Lower lobe of right lung (tissue), 2 donors: ENCODE measurements around the gene EFCAB6. TPM values are rescaled to one million over a fixed set of nuclear protein-coding genes. Genes with fewer than 3 reads are reported as not detected.
A peak's percentile ranks its signal among the peaks of the same experiment; 100 is the strongest.

Source experiments
- ATAC-seq, 2 donors: fragments of 200-7000 bp; cut with Tn5 transposase; one replicate each; pipeline ENCODE4 v1.9.1; 2020 to 2022; ENCODE audit warnings: mild to moderate bottlenecking in 2 of 2, moderate library complexity in 2 of 2
- DNase-seq: peaks from one replicate; pipeline ENCODE4 v3.0.0-alpha.2; 2020
- H3K27ac ChIP-seq: fragments of 200-600 bp; one replicate; pipeline ENCODE4 v1.8.0; 2022
- H3K27me3 ChIP-seq: fragments of 200-600 bp; one replicate; pipeline ENCODE4 v1.8.0; 2022; ENCODE audit warnings: low read depth
- H3K36me3 ChIP-seq: fragments of 200-600 bp; one replicate; pipeline ENCODE4 v1.8.0; 2022; ENCODE audit warnings: mild to moderate bottlenecking
- H3K4me1 ChIP-seq: fragments of 200-600 bp; one replicate; pipeline ENCODE4 v1.8.0; 2022
- H3K4me3 ChIP-seq: fragments of 200-600 bp; one replicate; pipeline ENCODE4 v1.8.0; 2022; ENCODE audit warnings: mild to moderate bottlenecking
- H3K9me3 ChIP-seq: fragments of 200-600 bp; one replicate; pipeline ENCODE4 v1.8.0; 2022
- intact Hi-C: fragments of 100-400 bp; cut with DNase I; formaldehyde crosslinking; loops from one replicate; pipeline ENCODE4 v1.11.0; 2022
- total RNA-seq: library from RNA; stranded (reverse); fragmentation: NEBNext Ultra II Directional; extraction: Animal tissue kit (Norgen Biotek cat#: 25700); gene quantifications from one replicate; pipeline ENCODE4 v1.2.1, GENCODE V29; 2021
- TF ChIP-seq, protein P1 (sequence below): fragments of 200-600 bp; IDR thresholded peaks from one replicate; pipeline ENCODE4 v1.8.0; 2022; ENCODE audit warnings: antibody characterized with exemption, mild to moderate bottlenecking
- donor health status: DM: no; HTN: yes; CAD: no; lungs with severe emphysema.

EFCAB6 gene
- total RNA-seq, 1 donor from 2014 or later: 5.8 TPM

DNA sequence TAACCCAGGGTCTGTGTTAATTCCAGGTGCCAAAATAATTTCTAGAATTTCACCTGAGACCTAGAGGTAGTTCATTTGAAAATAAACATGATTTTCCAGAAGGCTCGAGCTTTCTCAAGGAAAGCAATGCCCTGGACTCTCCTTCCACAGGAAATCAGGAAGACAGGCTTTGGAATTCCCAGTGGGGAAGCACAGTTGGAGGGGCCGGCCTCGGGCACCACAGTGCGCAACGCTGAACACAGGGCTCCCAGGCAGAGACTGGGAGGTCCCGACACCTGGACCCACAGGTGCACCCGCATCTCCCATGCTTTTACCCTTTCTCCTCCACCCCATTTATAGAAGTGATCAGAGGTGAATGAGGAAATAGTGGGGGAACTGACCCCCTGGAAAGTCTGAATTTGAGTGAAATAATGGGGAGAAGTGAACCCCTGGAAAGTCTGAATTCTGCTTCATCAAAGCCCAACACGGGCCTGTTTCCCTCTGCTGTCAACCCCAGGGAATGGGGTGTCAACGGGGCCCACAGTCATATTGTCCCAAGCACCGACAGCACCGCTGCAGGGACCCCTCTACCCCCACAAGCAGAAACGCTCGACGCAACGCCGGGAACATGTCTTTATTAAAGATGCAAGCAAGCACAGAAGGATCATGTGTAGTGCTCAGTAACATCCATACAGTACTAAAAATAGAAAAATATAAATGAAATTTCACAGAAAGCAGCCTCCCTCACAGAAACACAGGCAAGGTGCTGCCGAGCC, 12.0 kb upstream of the EFCAB6 start:
- Histone ChIP-seq H3K4me3 (no peak overlapping the region), H3K27ac (no peak overlapping the region), H3K9me3 (no peaks in the 10 kb centered on the region), H3K27me3 (peaks cover 9% of the 10 kb centered on the region), H3K4me1 (no peaks in the 10 kb centered on the region), H3K36me3 (no peaks in the 10 kb centered on the region)
- ATAC-seq: no peak
- DNase-seq: no peak
- TF ChIP-seq, protein P1, sequence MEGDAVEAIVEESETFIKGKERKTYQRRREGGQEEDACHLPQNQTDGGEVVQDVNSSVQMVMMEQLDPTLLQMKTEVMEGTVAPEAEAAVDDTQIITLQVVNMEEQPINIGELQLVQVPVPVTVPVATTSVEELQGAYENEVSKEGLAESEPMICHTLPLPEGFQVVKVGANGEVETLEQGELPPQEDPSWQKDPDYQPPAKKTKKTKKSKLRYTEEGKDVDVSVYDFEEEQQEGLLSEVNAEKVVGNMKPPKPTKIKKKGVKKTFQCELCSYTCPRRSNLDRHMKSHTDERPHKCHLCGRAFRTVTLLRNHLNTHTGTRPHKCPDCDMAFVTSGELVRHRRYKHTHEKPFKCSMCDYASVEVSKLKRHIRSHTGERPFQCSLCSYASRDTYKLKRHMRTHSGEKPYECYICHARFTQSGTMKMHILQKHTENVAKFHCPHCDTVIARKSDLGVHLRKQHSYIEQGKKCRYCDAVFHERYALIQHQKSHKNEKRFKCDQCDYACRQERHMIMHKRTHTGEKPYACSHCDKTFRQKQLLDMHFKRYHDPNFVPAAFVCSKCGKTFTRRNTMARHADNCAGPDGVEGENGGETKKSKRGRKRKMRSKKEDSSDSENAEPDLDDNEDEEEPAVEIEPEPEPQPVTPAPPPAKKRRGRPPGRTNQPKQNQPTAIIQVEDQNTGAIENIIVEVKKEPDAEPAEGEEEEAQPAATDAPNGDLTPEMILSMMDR: no peak
- intact Hi-C loops: no loop called here

DNA sequence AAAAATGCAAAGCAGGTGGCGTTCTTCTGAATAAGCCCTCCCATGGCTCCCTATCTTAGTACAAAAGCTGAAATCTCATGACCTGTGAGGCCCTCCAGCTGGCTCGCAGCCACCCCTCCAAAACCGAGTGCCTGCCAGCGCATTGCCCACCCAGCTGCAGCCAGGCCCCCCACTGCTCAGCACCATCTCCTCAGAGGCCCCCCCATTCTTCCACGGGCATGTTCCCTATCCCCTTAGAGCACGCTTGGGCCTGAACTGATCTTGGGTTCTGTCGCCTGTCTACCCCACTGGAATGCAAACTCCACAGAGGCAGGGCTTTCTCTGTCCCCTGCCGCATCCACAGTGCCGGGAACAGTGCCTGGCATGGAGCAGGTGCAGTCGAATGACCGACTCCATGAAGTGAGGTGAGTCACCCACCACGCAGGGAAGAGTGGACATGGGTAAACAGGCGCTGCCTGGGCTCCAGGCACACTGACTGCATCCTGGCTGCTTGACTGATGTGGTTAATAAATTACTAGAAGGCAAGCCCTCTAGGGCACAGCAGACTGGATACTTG, 11.3 kb upstream of the EFCAB6 start:
- H3K4me1 ChIP-seq: no peaks in the 10 kb centered on the region
- no peaks in the 10 kb centered on the region for H3K9me3 ChIP-seq
- no peaks in the 10 kb centered on the region for H3K36me3 ChIP-seq
- ATAC-seq (peak; percentile 85 to 92), DNase-seq (peak; percentile 71)
- peaks cover 9% of the 10 kb centered on the region for H3K27me3 ChIP-seq
- H3K4me3 ChIP-seq: no peak overlapping the region
- TF ChIP-seq, protein P1: no peak
- intact Hi-C loops: no loop called here
- H3K27ac ChIP-seq: no peak overlapping the region

DNA sequence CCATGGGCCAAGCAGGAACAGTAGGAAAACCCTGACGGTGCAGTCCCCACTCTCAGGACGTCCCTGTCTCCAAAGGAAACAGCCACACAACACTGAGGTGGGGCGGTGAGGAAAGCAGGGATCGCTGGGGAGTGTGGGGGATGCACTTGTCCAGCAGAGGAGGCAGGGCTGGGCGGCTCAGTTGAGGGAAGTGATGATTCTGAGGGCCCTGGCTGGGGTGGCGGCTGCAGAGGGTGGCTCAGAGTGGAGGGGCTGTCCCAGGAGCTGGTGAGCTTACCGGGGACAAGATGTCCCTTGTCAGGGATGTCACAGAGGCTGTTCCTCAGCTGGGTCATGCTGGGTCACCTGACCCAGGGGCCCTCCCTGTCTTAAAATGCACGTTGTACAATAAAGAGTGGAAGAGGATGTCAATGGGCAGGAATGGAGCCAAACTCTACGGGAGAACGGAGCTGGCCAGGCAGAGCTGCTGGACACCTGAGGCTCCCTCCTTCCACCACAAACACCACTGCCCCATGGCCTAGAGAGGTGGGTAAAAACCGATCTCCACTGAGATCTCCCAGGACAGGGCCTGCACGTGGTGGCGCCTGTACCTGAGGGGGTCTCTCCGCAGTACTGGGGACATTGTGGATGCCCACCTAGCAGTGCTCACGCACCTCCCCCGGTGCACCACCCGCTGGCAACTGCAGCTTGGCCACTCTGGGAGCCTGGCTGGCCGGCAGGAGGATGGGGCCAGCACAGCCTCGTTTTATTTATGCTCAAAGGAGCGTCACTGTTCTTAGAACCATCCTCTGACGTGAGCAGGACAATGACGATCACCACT, 9.7 kb upstream of the EFCAB6 start:
- TF ChIP-seq, protein P1: no peak
- intact Hi-C loops: no loop called here
- peaks cover 9% of the 10 kb centered on the region for H3K27me3 ChIP-seq
- H3K27ac ChIP-seq: no peak overlapping the region
- DNase-seq: no peak
- no peak overlapping the region for H3K4me3 ChIP-seq
- no peaks in the 10 kb centered on the region for H3K4me1 ChIP-seq
- no peaks in the 10 kb centered on the region for H3K9me3 ChIP-seq
- H3K36me3 ChIP-seq: no peaks in the 10 kb centered on the region
- ATAC-seq: no peak

DNA sequence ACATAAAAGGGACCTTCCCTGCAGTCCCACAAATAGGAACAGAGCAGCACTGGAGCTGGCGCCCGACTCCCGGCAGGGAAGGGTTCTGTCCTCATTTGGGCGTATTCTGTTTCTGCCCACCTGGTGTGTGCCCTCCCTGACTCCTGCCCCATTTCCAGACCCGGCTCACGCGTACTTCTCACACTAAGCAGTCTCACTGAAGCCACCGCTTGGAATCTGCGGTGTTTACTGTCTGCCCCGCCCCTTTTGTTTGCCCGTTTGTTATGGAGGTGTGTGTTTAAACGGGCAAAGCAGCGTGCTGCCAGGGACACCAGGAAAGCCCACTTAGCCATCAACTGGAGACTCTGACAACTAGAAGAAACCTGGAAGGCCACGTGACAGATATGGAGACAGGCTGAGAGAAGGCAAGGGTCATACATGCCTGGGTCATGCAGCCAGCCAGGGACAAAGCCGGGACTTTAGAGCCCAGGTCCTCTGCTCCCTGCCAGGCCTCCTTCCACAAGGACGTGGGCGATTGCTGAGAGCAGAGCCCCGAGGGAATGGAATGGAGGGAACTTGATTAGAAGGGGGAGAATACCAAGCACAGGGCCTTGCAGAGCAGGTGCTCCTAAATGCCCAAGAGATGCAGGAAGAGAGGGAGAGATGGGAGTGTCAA, 8.7 kb upstream of the EFCAB6 start:
- no peak for ATAC-seq
- Histone ChIP-seq H3K27me3 (peaks cover 9% of the 10 kb centered on the region), H3K9me3 (no peaks in the 10 kb centered on the region), H3K4me1 (no peaks in the 10 kb centered on the region), H3K36me3 (no peaks in the 10 kb centered on the region), H3K4me3 (no peak overlapping the region), H3K27ac (no peak overlapping the region)
- intact Hi-C loops: no loop called here
- peak; percentile 45 for DNase-seq
- TF ChIP-seq, protein P1: no peak

DNA sequence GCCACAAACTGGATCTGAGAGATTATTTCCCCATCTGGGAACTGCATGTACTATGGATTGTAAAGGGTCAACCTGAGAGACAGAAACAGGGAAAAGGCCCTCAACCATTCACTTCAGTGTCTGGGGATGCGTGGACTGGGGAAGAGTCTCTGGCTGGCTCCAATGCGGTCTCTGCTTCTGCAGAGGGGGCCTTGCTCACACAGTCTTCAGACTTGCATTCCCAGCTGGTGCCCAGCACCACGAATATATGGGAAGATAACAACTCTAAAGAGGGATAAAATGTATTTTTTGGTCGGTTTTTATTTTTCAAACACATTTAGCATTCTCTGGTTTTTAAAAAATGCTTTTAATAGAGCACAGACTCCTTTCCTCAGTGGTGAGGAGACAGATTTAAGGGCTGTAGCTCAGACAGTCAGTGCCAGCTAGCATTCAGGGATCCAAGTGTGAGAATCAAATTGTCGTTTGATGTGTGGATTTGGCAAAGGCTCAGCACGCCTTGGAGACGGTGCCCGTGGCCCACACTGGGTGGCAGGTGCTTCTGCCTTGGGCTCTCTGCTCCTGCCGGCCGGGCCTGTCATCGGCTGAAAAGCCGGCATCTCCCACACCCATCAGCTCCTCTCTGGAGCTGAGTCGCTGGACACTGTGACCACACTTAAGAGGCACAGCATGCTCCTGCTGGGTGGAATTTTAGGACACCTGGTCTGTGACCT, 8.0 kb upstream of the EFCAB6 start:
- no peaks in the 10 kb centered on the region for H3K36me3 ChIP-seq
- intact Hi-C loops: no loop called here
- H3K4me1 ChIP-seq: no peaks in the 10 kb centered on the region
- peaks cover 9% of the 10 kb centered on the region for H3K27me3 ChIP-seq
- H3K9me3 ChIP-seq: no peaks in the 10 kb centered on the region
- no peak overlapping the region for H3K27ac ChIP-seq
- TF ChIP-seq, protein P1: no peak
- DNase-seq (no peak), ATAC-seq (no peak)
- no peak overlapping the region for H3K4me3 ChIP-seq
